Prostate gland (tissue), 2 donors: ENCODE data around the gene ZFAND2B. TPM values are rescaled to one million over a fixed set of nuclear protein-coding genes. Genes with fewer than 3 reads are reported as not detected.
"Not testable (repeated sequence)": the region's sequence is repeated elsewhere in the genome, so short reads cannot be mapped to it uniquely, and the experiment has no call there.

ENCODE experiments used
- DNase-seq: peaks from one replicate; pipeline ENCODE4 v3.0.0-alpha.2; 2019; ENCODE audit warnings: low spot score
- H3K27ac ChIP-seq, 2 donors: fragments of 200-600 bp; sonication (generic); 2 replicates each; pipeline ENCODE4 v1.5.1; 2017 to 2019
- H3K27me3 ChIP-seq: fragments of 200-600 bp; sonication (generic); replicated peaks from 2 replicates; pipeline ENCODE4 v1.5.1; 2019; ENCODE audit not compliant: insufficient read depth
- H3K36me3 ChIP-seq, 2 donors: fragments of 200-600 bp; sonication (generic); 1 replicate in 1 of 2; 2 replicates in 1 of 2; pipeline versions ENCODE4 v1.5.1 to v1.8.1; 2017 to 2019
- H3K4me1 ChIP-seq: fragments of 200-600 bp; sonication (generic); replicated peaks from 2 replicates; pipeline ENCODE4 v1.5.1; 2019
- H3K4me3 ChIP-seq, 2 donors: fragments of 200-600 bp; sonication (generic); 2 replicates each; pipeline ENCODE4 v1.5.1; 2017 to 2019
- H3K9me3 ChIP-seq: fragments of 200-600 bp; sonication (generic); 2 replicates; pipeline ENCODE4 v1.5.1; 2017
- CTCF ChIP-seq, 4 experiments: fragments of 200-600 bp in 2 of 4; fragments of 450-650 bp in 2 of 4; sonication (generic) in 2 of 4; IDR thresholded peaks; 1 replicate in 3 of 4; 2 replicates in 1 of 4; pipeline ENCODE4 v1.5.1; 2016 to 2019; ENCODE audit warnings: antibody characterized with exemption in 4 of 4, mild to moderate bottlenecking in 2 of 4, moderate library complexity in 2 of 4
- POLR2A ChIP-seq: fragments of 450-650 bp; IDR thresholded peaks from one replicate; pipeline ENCODE4 v1.6.1; 2016; ENCODE audit warnings: antibody characterized with exemption, mild to moderate bottlenecking
- POLR2AphosphoS5 ChIP-seq: sonication (generic); formaldehyde crosslinking; IDR thresholded peaks from one replicate; pipeline ENCODE4 v1.6.1; 2017; ENCODE audit warnings: antibody characterized with exemption
- WGBS: methylation state at CpG from one replicate; pipeline ENCODE4 v1.1.5; 2018; 5-methylcytosine and 5-hydroxymethylcytosine counted together
- intact Hi-C: fragments of 100-400 bp; cut with DNase I; formaldehyde crosslinking; loops from one replicate; pipeline ENCODE4 v1.14.2; 2022
- total RNA-seq, 2 donors: library from RNA; depleted of rRNA; stranded (reverse); fragments of >200 nt; gene quantifications; one replicate each; pipeline ENCODE4 v1.1.0, GENCODE V29; 2016

ZFAND2B gene
- total RNA-seq, 2 donors from 2014 or later: 49.0 to 57.2 TPM

- no peak for DNase-seq
- intact Hi-C loops: no loop called here
- no peaks in the 10 kb centered on the region for H3K9me3 ChIP-seq
- no peak for TF ChIP-seq POLR2AphosphoS5
- TF ChIP-seq CTCF (IDR thresholded peaks at IDR 0.05): no peak
- TF ChIP-seq POLR2A: no peak
- no peaks in the 10 kb centered on the region for H3K36me3 ChIP-seq
- 87% methylated on average over 12 of the region's 12 CpGs for WGBS
- no peak overlapping the region for H3K27ac ChIP-seq
- no peak overlapping the region for H3K4me3 ChIP-seq
- H3K4me1 ChIP-seq: no peaks in the 10 kb centered on the region
- no peaks in the 10 kb centered on the region for H3K27me3 ChIP-seq
These were observed 6.9 kb upstream of the ZFAND2B start for GRCh38 chr2:219199470-219200211.

GRCh38 chr2:219200502-219201326 is 5.9 kb upstream of the ZFAND2B start:
- peak; percentile 23 for TF ChIP-seq POLR2AphosphoS5
- WGBS: 47% methylated on average over 26 of the region's 26 CpGs
- H3K27ac ChIP-seq, H3K36me3 ChIP-seq, H3K4me3 ChIP-seq, intact Hi-C loops, H3K4me1 ChIP-seq, DNase-seq, H3K27me3 ChIP-seq, H3K9me3 ChIP-seq: not testable (repeated sequence)

DNA sequence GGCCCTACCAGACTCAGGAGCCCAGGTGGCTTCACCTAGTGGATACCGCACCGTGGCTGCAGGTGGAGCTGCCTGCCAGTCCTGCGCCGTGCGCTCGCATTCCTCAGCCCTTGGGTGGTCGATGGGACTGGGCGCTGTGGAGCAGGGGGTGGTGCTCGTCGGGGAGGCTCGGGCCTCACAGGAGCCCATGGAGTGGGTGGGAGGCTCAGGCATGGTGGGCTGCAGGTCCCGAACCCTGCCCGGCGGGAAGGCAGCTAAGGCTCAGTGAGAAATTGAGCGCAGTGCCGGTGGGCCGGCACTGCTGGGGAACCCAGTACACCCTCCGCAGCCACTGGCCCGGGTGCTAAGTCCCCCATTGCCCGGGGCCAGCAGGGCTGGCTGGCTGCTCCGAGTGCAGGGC is 5.3 kb upstream of the ZFAND2B start:
- WGBS: 89% methylated on average over 18 of the region's 21 CpGs
- intact Hi-C loops, H3K4me3 ChIP-seq, H3K27me3 ChIP-seq, H3K36me3 ChIP-seq, H3K4me1 ChIP-seq, DNase-seq, H3K27ac ChIP-seq, H3K9me3 ChIP-seq: not testable (repeated sequence)

DNA sequence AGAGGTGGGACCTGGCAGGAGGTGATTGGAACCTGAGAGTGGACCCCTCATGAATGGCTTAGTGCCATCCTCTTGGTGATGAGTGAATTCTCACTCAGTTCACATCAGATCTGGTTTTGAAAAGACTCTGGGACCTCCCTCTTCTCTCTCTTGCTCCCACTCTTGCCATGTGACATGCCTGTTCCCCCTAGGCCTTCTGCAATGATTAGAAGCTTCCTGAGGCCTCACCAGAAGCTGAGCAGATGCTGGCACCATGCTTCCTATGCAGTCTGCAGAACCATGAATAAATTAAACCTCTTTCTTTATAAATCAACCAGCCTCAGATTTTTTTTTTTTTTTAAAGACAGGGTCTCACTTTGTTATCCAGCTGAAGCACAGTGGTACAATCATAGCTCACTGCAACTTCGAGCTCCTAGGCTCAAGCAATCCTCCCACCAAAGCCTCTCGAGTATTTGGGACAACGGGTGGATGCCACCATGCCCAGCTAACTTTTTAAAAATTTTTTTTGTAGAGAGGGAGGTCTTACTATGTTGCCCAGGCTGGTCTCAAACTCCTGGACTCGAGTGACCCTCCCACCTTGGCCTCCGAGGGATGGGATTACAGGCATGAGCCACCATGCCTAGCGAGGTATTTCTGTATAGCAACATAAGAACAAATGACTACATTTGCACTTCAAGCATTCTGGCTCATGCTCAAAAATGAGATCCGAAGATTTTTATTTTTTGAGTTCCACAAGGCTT is 2.0 kb upstream of the ZFAND2B start:
- Histone ChIP-seq H3K4me3 (no peak overlapping the region), H3K36me3 (peaks cover 0 to 4% of the 10 kb centered on the region in 2 donors), H3K4me1 (peaks cover 11% of the 10 kb centered on the region), H3K27ac (no peak overlapping the region), H3K27me3 (no peaks in the 10 kb centered on the region), H3K9me3 (no peaks in the 10 kb centered on the region)
- DNase-seq: no peak
- WGBS: 89% methylated on average over 7 of the region's 7 CpGs
- TF ChIP-seq POLR2AphosphoS5 (no peak), CTCF (IDR thresholded peaks at IDR 0.05) (no peak), POLR2A (no peak)
- intact Hi-C loops: no loop called here

DNA sequence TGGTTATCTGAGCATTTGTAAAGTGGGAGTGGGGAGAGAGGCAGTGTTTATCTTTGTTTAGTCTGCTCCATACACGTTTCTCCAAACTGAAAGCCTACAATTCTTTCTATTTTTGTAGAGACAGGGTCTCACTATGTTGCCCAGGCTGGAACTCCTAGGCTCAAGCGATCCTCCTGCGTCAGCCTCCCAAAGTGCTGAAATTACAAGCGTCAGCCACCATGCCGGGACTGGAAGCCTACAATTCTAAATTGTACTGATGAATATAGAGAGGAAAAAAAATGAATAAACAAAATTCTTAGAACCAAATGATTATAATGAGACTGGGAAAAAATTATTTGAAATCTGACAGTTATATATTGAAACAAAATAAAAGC is 1.4 kb upstream of the ZFAND2B start:
- DNase-seq: no peak
- intact Hi-C loops: no loop called here
- H3K4me3 ChIP-seq: no peak overlapping the region
- H3K27ac ChIP-seq: no peak overlapping the region
- peaks cover 11% of the 10 kb centered on the region for H3K4me1 ChIP-seq
- peaks cover 0 to 4% of the 10 kb centered on the region in 2 donors for H3K36me3 ChIP-seq
- 85% methylated on average over 5 of the region's 5 CpGs for WGBS
- no peaks in the 10 kb centered on the region for H3K27me3 ChIP-seq
- H3K9me3 ChIP-seq: no peaks in the 10 kb centered on the region
- TF ChIP-seq POLR2A (no peak), CTCF (IDR thresholded peaks at IDR 0.05) (no peak), POLR2AphosphoS5 (no peak)
